ENCODE data around the gene NT5C1B. TPM values are rescaled to one million over a fixed set of nuclear protein-coding genes. Genes with fewer than 3 reads are reported as not detected.
A peak's percentile ranks its signal among the peaks of the same experiment; 100 is the strongest.

NT5C1B gene
- total and polyA plus RNA-seq, 2 donors from 2014 or later, result not detected

DNA sequence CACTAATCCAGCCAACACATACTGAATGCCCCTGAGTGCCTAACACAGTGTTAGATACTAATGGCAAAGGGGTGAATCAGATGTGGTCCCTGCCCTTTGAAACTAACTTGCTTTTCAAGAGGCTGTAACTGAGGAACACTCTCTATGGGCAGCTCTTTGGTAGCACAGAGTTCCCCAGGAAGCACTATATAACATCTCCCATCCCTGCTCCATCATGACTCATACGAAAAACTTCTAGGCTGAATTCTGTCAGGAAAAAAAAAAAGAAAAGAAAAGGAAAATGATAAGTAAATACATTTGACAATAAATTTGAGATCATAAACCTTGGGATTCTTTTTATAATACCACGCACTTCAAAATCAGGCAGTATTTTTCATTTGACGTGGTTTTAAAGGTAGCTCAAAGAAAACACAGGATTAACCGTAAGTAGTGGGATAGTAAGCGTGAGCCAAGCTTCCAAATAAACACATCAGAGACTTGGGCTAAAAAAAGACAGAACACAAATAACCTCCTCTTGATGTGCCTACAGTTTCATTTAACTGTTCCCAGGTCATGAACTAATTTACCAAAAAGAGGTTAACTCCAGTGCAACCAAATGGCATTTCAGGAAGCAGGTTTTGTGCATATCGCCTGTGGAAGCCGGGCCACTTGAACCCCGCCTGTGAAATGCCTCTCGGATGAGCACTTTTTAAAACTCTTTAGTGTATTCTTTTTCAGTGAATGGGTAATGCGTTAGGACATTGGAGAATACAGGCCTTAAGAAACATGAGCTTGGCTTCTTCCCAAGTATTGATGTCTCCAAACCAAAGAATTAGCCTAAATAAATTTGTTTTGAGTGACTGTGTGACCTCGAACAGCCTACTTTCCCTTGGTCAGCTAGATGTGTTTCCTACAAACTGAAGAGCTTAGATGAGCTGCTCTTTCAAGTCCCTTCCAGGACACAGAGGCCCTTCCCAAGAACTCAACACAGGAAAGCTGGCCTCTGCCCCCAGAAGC, 71.0 kb downstream of the NT5C1B start:
- TF ChIP-seq, protein P1, sequence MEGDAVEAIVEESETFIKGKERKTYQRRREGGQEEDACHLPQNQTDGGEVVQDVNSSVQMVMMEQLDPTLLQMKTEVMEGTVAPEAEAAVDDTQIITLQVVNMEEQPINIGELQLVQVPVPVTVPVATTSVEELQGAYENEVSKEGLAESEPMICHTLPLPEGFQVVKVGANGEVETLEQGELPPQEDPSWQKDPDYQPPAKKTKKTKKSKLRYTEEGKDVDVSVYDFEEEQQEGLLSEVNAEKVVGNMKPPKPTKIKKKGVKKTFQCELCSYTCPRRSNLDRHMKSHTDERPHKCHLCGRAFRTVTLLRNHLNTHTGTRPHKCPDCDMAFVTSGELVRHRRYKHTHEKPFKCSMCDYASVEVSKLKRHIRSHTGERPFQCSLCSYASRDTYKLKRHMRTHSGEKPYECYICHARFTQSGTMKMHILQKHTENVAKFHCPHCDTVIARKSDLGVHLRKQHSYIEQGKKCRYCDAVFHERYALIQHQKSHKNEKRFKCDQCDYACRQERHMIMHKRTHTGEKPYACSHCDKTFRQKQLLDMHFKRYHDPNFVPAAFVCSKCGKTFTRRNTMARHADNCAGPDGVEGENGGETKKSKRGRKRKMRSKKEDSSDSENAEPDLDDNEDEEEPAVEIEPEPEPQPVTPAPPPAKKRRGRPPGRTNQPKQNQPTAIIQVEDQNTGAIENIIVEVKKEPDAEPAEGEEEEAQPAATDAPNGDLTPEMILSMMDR (IDR thresholded peaks at IDR 0.05; ENCODE audit: borderline replicate concordance, extremely low read depth, insufficient read depth), result no peak
- DNase-seq (no peak), FAIRE-seq (no peak)
- Histone ChIP-seq H3K9ac (ENCODE audit: low read length in 3 of 3) (no peak overlapping the region), H3K36me3 (ENCODE audit: control insufficient read depth in 2 of 3, insufficient read depth in 3 of 3, low read length in 3 of 3) (no peaks in the 10 kb centered on the region), H3K4me3 (ENCODE audit: low read length in 3 of 3) (no peak overlapping the region), H3K9me3 (ENCODE audit: control insufficient read depth in 2 of 3, insufficient read depth in 1 of 3, low read length in 3 of 3) (no peaks in the 10 kb centered on the region), H3K4me1 (ENCODE audit: control insufficient read depth in 2 of 3, insufficient read depth in 2 of 3, low read depth in 1 of 3, low read length in 3 of 3) (peaks cover 0 to 7% (median 0%) of the 10 kb centered on the region in 3 donors), H3K27ac (ENCODE audit: low read depth in 2 of 2, low read length in 2 of 2) (no peak overlapping the region), H3K27me3 (ENCODE audit: control insufficient read depth, insufficient read depth, low read length) (no peaks in the 10 kb centered on the region)
- intact Hi-C loops (cut with DNase I), result no loop called here

DNA sequence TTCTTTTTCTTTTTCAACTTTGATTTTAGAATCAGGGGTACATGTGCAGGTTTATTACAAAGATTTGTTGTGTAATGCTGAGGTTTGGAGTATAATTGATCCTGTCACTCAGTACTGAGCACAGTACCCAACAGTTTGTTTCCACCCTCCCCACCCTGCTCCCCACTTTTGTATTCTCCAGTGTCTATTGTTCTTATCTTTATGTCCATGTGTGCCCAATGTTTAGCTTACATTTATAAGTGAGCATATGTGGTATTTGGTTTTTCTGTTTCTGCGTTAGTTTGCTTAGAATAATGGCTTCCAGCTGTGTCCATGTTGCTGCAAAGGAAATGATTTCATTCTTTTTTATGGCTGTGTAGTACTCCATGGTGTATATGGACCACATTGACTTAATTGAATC, 72.0 kb downstream of the NT5C1B start:
- peaks cover 0 to 7% (median 0%) of the 10 kb centered on the region in 3 donors for H3K4me1 ChIP-seq (ENCODE audit: control insufficient read depth in 2 of 3, insufficient read depth in 2 of 3, low read depth in 1 of 3, low read length in 3 of 3)
- no peak overlapping the region for H3K9ac ChIP-seq (ENCODE audit: low read length in 3 of 3)
- no peaks in the 10 kb centered on the region for H3K36me3 ChIP-seq (ENCODE audit: control insufficient read depth in 2 of 3, insufficient read depth in 3 of 3, low read length in 3 of 3)
- intact Hi-C loops (cut with DNase I), result no loop called here
- FAIRE-seq, result no peak
- H3K9me3 ChIP-seq (ENCODE audit: control insufficient read depth in 2 of 3, insufficient read depth in 1 of 3, low read length in 3 of 3), result no peaks in the 10 kb centered on the region
- no peaks in the 10 kb centered on the region for H3K27me3 ChIP-seq (ENCODE audit: control insufficient read depth, insufficient read depth, low read length)
- H3K4me3 ChIP-seq (ENCODE audit: low read length in 3 of 3), result no peak overlapping the region
- TF ChIP-seq, protein P1 (IDR thresholded peaks at IDR 0.05; ENCODE audit: borderline replicate concordance, extremely low read depth, insufficient read depth), result no peak
- no peak overlapping the region for H3K27ac ChIP-seq (ENCODE audit: low read depth in 2 of 2, low read length in 2 of 2)
- DNase-seq, result no peak

DNA sequence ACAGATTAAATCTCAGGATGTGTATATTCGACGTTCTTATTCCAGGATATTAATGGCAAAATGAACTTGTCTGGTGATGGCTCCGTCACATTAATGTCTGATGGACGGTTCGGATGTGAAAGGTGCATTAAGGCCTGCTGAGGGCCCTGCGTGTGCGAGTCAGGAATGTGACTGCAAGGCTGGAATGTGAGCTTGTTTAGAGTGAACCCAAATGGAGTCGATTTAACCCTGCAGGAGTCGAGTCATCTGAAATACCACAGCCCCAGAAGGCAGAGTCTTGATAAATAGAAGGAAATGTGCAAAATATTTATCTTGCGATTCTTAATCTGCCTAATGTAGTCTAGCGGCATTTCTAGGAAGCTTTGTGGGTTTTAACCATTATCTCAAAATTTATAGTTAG, 73.3 kb downstream of the NT5C1B start:
- intact Hi-C loops (cut with DNase I), result no loop called here
- Histone ChIP-seq H3K9me3 (ENCODE audit: control insufficient read depth in 2 of 3, insufficient read depth in 1 of 3, low read length in 3 of 3) (no peaks in the 10 kb centered on the region), H3K27ac (ENCODE audit: low read depth in 2 of 2, low read length in 2 of 2) (no peak overlapping the region), H3K4me3 (ENCODE audit: low read length in 3 of 3) (no peak overlapping the region), H3K4me1 (ENCODE audit: control insufficient read depth in 2 of 3, insufficient read depth in 2 of 3, low read depth in 1 of 3, low read length in 3 of 3) (peaks cover 0 to 7% (median 0%) of the 10 kb centered on the region in 3 donors), H3K36me3 (ENCODE audit: control insufficient read depth in 2 of 3, insufficient read depth in 3 of 3, low read length in 3 of 3) (no peaks in the 10 kb centered on the region), H3K9ac (ENCODE audit: low read length in 3 of 3) (no peak overlapping the region), H3K27me3 (ENCODE audit: control insufficient read depth, insufficient read depth, low read length) (no peaks in the 10 kb centered on the region)
- DNase-seq (peak in 3 of 5 donors; percentile 41 to 70 (median 63)), FAIRE-seq (no peak)
- TF ChIP-seq, protein P1 (IDR thresholded peaks at IDR 0.05; ENCODE audit: borderline replicate concordance, extremely low read depth, insufficient read depth), result no peak

Measured in kidney (tissue), 14 donors.